ENCODE data around the gene GDF7.

- no peak for TF ChIP-seq CTCF (IDR thresholded peaks at IDR 0.05; ENCODE audit: borderline replicate concordance, extremely low read depth, low read length, poor library complexity, severe bottlenecking)
- no peak for TF ChIP-seq EZH2 (IDR thresholded peaks at IDR 0.05; ENCODE audit: borderline replicate concordance, low read depth, low read length, severe bottlenecking)
These were observed 45.3 kb upstream of the GDF7 start for GRCh38 chr2:20621366-20622295.
